Right cardiac atrium (tissue), 5 donors: Measurements from ENCODE around the gene TBCE. TPM values are rescaled to one million over a fixed set of nuclear protein-coding genes. Genes with fewer than 3 reads are reported as not detected.

Source experiments
- ATAC-seq, 2 donors: fragments of 200-7000 bp; cut with Tn5 transposase; one replicate each; pipeline versions ENCODE4 v1.8.0 to v1.9.1; 2020; ENCODE audit warnings: moderate library complexity in 2 of 2, mild to moderate bottlenecking in 1 of 2
- DNase-seq, 3 donors: peaks; one replicate each; pipeline ENCODE4 v3.0.0-alpha.2; 2020
- H3K27ac ChIP-seq: one replicate; pipeline ENCODE4 v1.5.1; 2013; ENCODE audit warnings: mild to moderate bottlenecking, low read length, control low read depth, moderate library complexity
- H3K27me3 ChIP-seq: one replicate; pipeline ENCODE4 v1.6.1; 2013; ENCODE audit not compliant: control insufficient read depth, insufficient read depth
- H3K4me1 ChIP-seq: one replicate; pipeline ENCODE4 v1.6.1; 2013; ENCODE audit warnings: low read length; ENCODE audit not compliant: control insufficient read depth, insufficient read depth
- H3K4me3 ChIP-seq: one replicate; pipeline ENCODE4 v1.5.1; 2013; ENCODE audit warnings: low read length, control low read depth
- H3K9me3 ChIP-seq: one replicate; pipeline ENCODE4 v1.6.1; 2013; ENCODE audit warnings: low read length; ENCODE audit not compliant: control insufficient read depth
- WGBS: extraction: QIAGEN DNeasy Blood & Tissue Kit; methylation state at CpG from one replicate; pipeline ENCODE4 v1.1.7; 2013; 5-methylcytosine and 5-hydroxymethylcytosine counted together
- intact Hi-C, 4 donors: fragments of 100-400 bp; cut with DNase I; formaldehyde crosslinking; loops; one replicate each; pipeline versions ENCODE4 v1.11.0 to v1.14.0; 2022 to 2023
- polyA plus RNA-seq: library from polyadenylated mRNA; stranded (reverse); fragments of 200-250 nt; gene quantifications from one replicate; pipeline ENCODE4 v1.2.3, GENCODE V29; 2013
- total RNA-seq, 4 donors: library from RNA; stranded (reverse); fragmentation: NEBNext Ultra II Directional; extraction: Animal tissue kit (Norgen Biotek cat#: 25700); gene quantifications; one replicate each; pipeline ENCODE4 v1.2.1, GENCODE V29; 2021
- donor health status: healthy with polysubstance abuse.
- donor health status: DM: no; HTN: yes; CAD: no.
- donor health status: DM: no; HTN: no; CAD: no.
- donor health status: DM: no; HTN: yes; CAD: no; lungs with severe emphysema.
- donor health status: DM: yes; HTN: yes; CAD: no.

The TBCE gene
- total and polyA plus RNA-seq, 5 donors: 13.3 to 22.3 (median 17.2) TPM

DNA sequence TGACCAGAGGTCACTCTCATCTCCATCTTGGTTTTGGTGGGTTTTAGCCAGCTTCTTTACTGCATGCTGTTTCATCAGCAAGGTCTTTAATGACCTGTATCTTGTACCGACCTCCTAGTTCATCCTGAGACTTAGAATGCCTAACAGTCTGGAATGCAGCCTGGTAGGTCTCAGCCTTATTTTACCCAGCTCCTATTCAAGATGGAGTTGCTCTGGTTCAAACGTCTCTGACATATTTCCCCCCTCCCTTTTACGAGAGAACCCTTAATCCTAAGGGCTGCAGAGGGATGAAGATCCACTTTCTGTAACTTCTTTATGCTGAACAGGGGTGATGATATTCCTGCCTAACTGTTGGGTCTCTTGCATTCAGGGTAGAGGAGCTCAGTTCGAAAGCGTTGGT is 43.2 kb downstream of the TBCE start:
- no peak overlapping the region for H3K27ac ChIP-seq
- H3K4me3 ChIP-seq: no peak overlapping the region
- intact Hi-C loops: loop anchor here in 2 of 4 donors (5.0 to 10.0 kb wide), 2 partner anchors 158 to 316 kb away; no protein-coding TSS in a partner anchor
- H3K27me3 ChIP-seq: no peaks in the 10 kb centered on the region
- no peak for DNase-seq
- H3K9me3 ChIP-seq: no peaks in the 10 kb centered on the region
- ATAC-seq: no peak
- WGBS: 89% methylated on average over 5 of the region's 5 CpGs
- H3K4me1 ChIP-seq: no peaks in the 10 kb centered on the region

DNA sequence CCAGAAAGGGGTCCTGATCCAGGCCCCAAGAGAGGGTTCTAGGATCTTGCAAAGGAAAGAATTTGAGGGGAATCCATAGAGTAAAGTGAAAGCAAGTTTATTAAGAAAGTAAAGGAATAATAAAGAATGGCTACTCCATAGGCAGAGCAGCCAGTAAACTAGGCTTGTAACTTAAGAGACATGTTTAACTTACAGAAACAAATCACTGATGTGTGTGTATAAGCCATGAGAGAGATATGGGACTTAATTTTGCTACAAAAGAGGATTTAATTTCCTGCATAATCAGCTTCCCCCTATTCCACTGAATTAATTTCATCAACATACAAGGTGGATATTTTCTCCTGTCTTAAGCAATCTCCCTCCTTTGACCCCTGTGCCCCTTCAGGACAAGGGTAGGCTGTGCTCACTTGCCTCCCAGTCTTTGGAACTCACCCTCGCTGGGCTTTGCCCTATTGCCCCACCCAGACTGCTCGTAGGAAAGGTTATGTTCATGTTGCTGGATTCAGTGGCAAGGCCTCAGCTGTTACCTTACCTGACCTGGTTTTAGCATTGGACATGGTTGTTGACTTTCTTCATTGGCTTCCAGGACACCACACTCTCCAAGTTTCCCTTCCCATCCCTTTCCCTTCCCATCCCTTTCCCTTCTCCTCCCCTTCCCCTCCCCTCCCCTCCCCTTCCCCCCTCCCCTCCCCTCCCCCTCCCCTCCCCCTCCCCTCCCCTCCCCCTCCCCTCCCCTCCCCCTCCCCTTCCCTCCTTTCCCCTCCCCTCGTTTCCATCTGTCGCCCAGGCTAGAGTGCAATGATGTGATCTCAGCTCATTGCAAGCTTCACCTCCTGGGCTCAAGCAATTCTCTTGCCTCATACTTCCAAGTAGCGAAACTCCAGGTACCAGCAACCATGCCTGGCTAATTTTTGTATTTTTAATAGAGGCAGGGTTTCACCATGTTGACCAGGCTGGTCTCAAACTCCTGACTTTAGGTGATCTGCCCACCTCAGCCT is 44.6 kb downstream of the TBCE start:
- ATAC-seq (no peak), DNase-seq (no peak)
- no peaks in the 10 kb centered on the region for H3K9me3 ChIP-seq
- no peak overlapping the region for H3K4me3 ChIP-seq
- H3K27ac ChIP-seq: no peak overlapping the region
- intact Hi-C loops: loop anchor here in 2 of 4 donors (5.0 to 10.0 kb wide), 2 partner anchors 159 to 317 kb away; no protein-coding TSS in a partner anchor
- H3K27me3 ChIP-seq: no peaks in the 10 kb centered on the region
- 77% methylated on average over 4 of the region's 5 CpGs for WGBS
- no peaks in the 10 kb centered on the region for H3K4me1 ChIP-seq

DNA sequence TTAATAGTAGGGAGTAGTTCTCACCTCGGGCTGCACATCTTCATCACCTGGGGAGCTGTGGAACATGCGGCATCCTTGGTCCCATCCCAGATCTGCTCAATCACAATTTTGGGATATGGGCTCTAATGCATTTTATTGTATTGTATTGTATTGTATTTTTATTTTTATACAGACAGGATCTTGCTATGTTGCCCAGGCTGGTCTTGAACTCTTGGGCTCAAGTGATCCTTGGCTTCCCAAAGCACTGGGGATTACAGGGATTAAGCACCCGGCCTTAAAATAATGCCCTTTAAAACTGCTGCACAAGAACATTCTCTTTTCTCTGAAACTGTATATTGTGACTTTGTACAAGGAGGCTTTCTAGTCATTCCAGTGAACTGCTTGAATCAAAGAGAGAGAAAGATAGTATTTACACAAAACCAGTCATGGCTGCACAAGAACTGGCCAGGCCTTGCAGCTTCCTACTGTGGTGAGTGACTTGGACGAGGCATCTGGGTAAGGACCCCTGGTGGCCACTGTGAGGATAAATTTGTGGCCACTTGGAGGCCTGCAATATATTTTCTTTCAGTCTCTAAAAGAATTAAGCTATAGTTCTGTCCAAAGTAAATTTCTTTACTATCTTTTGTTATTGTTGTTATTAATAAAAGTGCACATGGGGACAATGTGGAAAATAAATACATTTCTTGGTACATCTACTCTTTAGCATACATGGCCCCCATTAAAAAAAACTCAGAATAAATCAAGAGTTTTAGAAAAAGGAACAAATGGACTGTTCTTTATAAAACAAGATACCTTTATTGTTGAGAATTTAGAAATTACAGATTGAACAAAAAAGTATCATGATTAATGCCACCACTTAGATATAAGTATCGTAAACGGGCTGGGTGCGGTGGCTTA is 48.0 kb downstream of the TBCE start:
- ATAC-seq (peak; percentile 75 to 78), DNase-seq (peak; percentile 56 to 81 (median 69))
- no peaks in the 10 kb centered on the region for H3K4me1 ChIP-seq
- intact Hi-C loops: loop anchor here in 2 of 4 donors (2.0 to 10.0 kb wide), 3 partner anchors 160 to 320 kb away; no protein-coding TSS in a partner anchor
- H3K27ac ChIP-seq: no peak overlapping the region
- H3K4me3 ChIP-seq: no peak overlapping the region
- no peaks in the 10 kb centered on the region for H3K9me3 ChIP-seq
- WGBS: 83% methylated on average over 7 of the region's 7 CpGs
- H3K27me3 ChIP-seq: no peaks in the 10 kb centered on the region

DNA sequence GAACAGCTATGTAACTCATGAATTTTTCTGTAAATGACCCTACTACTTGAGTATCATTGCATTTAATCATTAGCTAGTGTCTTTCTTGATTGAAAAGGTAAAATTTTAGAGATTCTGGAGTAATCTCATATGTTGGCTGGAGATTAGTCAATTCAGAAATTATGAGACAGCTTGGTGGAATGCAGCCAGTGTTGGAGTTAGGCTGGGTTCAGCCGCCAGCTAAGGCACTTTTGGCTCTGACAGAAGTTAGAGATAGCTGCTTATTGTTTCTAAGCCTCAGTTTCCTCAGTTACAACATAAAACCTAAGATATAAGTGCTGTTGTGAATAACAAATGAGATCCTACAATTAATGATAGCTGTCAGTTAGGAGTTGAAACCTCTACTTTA is 49.4 kb downstream of the TBCE start:
- no peaks in the 10 kb centered on the region for H3K9me3 ChIP-seq
- no peak overlapping the region for H3K4me3 ChIP-seq
- no peaks in the 10 kb centered on the region for H3K4me1 ChIP-seq
- H3K27me3 ChIP-seq: no peaks in the 10 kb centered on the region
- intact Hi-C loops: loop anchor here in 3 of 4 donors (2.0 to 10.0 kb wide), 3 partner anchors 164 to 322 kb away; no protein-coding TSS in a partner anchor
- H3K27ac ChIP-seq: no peak overlapping the region
- ATAC-seq (no peak), DNase-seq (no peak)
- WGBS: 60% methylated on average over 1 of the region's 1 CpG

DNA sequence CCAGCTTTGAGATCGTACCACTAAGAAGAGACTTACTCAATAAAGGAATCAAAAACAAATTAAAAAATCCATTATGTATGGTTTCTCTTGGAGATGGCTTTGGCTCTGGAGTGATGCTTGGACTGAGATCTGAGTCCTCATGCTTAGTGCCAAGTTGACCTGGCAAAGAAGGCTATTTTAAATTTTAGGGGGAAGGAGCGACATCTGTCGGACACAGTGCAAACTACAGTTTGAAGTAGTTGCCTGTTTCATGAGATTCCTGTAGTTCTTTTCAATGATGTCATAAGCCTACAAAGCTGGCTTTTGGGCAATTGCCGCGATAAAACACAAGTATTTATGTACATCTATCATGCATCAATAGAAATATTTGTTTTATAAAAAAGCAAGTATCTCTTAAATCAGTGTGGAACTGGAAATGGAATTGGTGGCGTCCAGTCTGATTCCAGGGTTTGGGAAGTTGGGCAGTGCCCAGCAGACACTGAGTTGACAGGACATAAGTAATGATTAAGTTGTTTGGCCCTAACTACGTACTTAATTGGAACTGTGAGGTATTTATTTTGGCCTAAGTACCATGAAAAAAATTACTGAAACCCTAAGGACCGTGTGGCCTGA is 50.0 kb downstream of the TBCE start:
- Histone ChIP-seq H3K27ac (no peak overlapping the region), H3K4me3 (no peak overlapping the region), H3K4me1 (no peaks in the 10 kb centered on the region), H3K27me3 (no peaks in the 10 kb centered on the region), H3K9me3 (no peaks in the 10 kb centered on the region)
- 32% methylated on average over 8 of the region's 8 CpGs for WGBS
- intact Hi-C loops: loop anchor here in 3 of 4 donors (2.0 to 10.0 kb wide), 3 partner anchors 164 to 322 kb away; no protein-coding TSS in a partner anchor
- peak; percentile 76 for ATAC-seq
- peak in 1 of 3 donors; percentile 29 for DNase-seq

DNA sequence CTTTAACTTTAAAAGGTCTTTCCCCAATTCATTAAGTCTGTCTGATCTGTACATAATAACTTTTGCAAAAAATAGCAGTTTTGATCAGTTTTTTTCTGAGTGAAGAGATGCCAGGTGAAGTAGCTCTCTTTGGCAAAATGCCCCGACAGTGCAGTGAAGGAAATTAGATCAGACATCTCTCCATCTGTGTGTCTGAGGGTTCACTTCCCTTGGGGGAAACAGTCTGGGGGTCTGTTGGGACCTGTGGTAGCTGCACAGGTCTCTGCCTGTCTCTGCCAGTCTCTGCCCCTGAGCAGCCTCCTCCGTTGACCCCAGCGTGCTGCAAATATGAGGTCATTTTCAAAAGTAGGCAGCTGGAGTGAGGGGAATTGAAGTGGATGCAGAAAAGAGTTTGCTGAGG is 54.5 kb downstream of the TBCE start:
- intact Hi-C loops: loop anchor here in 1 of 4 donors (2.0 kb wide), 1 partner anchor 169 kb away; no protein-coding TSS in a partner anchor
- no peak for ATAC-seq

DNA sequence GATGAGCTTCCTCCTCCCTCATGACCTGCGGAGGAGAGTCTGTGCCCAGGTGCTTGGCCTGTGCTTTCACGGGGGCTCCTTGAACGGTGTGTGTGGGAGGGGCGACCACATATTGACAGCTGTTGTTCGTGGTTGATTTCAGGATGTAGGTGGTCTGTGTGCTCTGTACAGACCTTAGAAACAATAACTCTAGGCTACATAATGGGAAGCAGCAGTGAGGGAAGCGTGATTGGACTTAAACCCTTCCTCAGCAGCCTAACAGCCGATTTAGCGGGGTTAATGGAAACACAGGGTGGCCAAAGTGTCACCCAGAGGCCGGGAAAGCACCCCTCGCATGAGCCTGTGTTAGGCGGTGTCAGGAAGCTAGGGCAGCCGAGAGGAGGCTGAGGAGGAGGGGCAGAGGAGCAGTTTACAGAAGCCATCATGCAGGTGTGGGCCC is 56.0 kb downstream of the TBCE start:
- Histone ChIP-seq H3K4me1 (no peaks in the 10 kb centered on the region), H3K4me3 (no peak overlapping the region), H3K27ac (no peak overlapping the region), H3K27me3 (no peaks in the 10 kb centered on the region), H3K9me3 (no peaks in the 10 kb centered on the region)
- intact Hi-C loops: no loop called here
- no peak for DNase-seq
- ATAC-seq: no peak
- WGBS: 58% methylated on average over 12 of the region's 12 CpGs

More for the DNA sequence above, 54.5 kb downstream of the TBCE start:
- DNase-seq: no peak
- WGBS: 37% methylated on average over 3 of the region's 3 CpGs
- Histone ChIP-seq H3K27ac (no peak overlapping the region), H3K9me3 (no peaks in the 10 kb centered on the region), H3K27me3 (no peaks in the 10 kb centered on the region), H3K4me3 (no peak overlapping the region), H3K4me1 (no peaks in the 10 kb centered on the region)

DNA sequence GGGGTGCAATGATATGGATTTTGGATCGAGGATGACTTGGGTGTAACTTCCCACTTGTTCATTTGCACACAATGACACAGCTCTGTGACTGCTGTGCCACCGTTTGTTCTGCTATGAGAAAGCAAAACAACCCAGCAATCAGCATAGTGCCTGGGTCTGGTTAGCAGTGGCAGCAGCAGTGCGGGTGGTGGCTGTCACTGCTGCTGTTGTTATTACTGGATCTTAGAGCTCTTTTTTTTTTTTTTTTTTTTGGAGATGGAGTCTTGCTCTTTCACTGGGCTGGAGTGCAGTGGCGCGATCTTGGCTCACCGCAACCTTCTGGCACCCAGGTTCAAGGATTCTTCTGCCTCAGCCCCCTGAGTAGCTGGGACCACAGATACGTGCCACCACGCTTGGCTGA is 56.9 kb downstream of the TBCE start:
- WGBS: 84% methylated on average over 8 of the region's 8 CpGs
- no peak for ATAC-seq
- H3K27me3 ChIP-seq: no peaks in the 10 kb centered on the region
- no peaks in the 10 kb centered on the region for H3K9me3 ChIP-seq
- no peak for DNase-seq
- H3K4me3 ChIP-seq: no peak overlapping the region
- no peaks in the 10 kb centered on the region for H3K4me1 ChIP-seq
- intact Hi-C loops: no loop called here
- no peak overlapping the region for H3K27ac ChIP-seq

DNA sequence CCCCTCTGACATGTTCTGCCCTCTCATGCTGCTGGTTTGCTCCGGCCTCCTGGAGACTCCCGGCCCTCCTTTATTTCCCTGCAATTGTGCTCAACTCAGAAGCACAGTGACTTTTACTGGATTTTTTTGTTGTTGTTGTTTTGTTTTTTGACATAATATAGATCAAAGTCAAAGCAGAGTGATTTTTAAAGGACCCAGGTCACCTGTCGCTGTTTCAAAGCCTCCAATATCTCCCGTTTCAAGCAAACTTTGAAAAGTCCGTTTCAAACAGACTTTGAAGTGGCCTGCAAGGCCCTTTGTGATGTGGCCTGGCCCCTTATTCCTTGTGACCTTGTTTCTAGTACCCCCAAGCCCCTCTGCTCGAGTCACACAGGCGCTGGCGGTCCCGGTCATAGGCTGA is 58.1 kb downstream of the TBCE start:
- Histone ChIP-seq H3K4me1 (no peaks in the 10 kb centered on the region), H3K4me3 (no peak overlapping the region), H3K27ac (no peak overlapping the region), H3K27me3 (no peaks in the 10 kb centered on the region), H3K9me3 (no peaks in the 10 kb centered on the region)
- intact Hi-C loops: no loop called here
- DNase-seq: no peak
- WGBS: 94% methylated on average over 9 of the region's 9 CpGs
- no peak for ATAC-seq

DNA sequence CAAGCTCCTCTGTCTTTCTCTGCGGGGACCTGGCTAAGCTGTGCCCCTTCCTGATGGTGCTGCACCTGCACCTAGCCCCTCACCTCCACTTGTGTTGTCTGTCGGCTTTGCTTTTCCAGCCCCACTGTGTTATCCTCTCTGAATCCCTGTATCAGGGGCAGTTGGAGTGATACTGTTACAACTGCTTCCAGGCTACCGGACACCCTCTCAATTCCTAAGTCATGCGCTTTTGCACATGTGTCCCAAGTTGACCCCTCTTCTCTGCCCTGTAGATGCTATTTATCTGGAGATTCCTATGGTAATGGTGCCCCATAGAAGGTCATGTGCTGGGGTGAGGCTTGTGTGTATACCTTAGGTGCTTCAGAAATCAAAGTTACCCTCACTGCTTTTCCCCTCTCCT is 58.9 kb downstream of the TBCE start:
- intact Hi-C loops: no loop called here
- Histone ChIP-seq H3K27ac (no peak overlapping the region), H3K4me1 (no peaks in the 10 kb centered on the region), H3K4me3 (no peak overlapping the region), H3K9me3 (no peaks in the 10 kb centered on the region), H3K27me3 (no peaks in the 10 kb centered on the region)
- DNase-seq (no peak), ATAC-seq (no peak)
- 73% methylated on average over 4 of the region's 4 CpGs for WGBS
